Small intestine (tissue), 7 donors: Measurements from ENCODE around the gene SP100. TPM values are rescaled to one million over a fixed set of nuclear protein-coding genes. Genes with fewer than 3 reads are reported as not detected.

Experiments
- DNase-seq, 2 donors: peaks; one replicate each; pipeline versions ENCODE4 v3.0.0 to v3.0.0-alpha.2; 2013
- FAIRE-seq: peaks from 2 replicates; lab custom pipeline; 2012; peaks lifted over from hg19 to GRCh38; lab: Jason Lieb, UNC
- H3K27ac ChIP-seq, 3 donors: one replicate each; pipeline ENCODE4 v1.5.1; 2013; ENCODE audit warnings: low read length in 2 of 3, mild to moderate bottlenecking in 2 of 3, control low read depth in 1 of 3, inconsistent platforms in 1 of 3, low read depth in 1 of 3, moderate library complexity in 1 of 3
- H3K27me3 ChIP-seq, 3 donors: one replicate each; pipeline ENCODE4 v1.6.1; 2013; ENCODE audit warnings: low read length in 3 of 3, inconsistent platforms in 1 of 3; ENCODE audit not compliant: control insufficient read depth in 3 of 3, insufficient read depth in 3 of 3
- H3K36me3 ChIP-seq, 3 donors: one replicate each; pipeline ENCODE4 v1.6.1; 2013; ENCODE audit warnings: low read length in 3 of 3, inconsistent platforms in 1 of 3, low read depth in 1 of 3, mild to moderate bottlenecking in 1 of 3, moderate library complexity in 1 of 3; ENCODE audit not compliant: control insufficient read depth in 3 of 3, insufficient read depth in 2 of 3
- H3K4me1 ChIP-seq, 3 donors: one replicate each; pipeline ENCODE4 v1.6.1; 2013; ENCODE audit warnings: low read length in 2 of 3, inconsistent platforms in 1 of 3, low read depth in 1 of 3, mild to moderate bottlenecking in 1 of 3, moderate library complexity in 1 of 3; ENCODE audit not compliant: control insufficient read depth in 3 of 3, insufficient read depth in 2 of 3
- H3K4me3 ChIP-seq, 3 donors: one replicate each; pipeline ENCODE4 v1.5.1; 2013; ENCODE audit warnings: low read length in 3 of 3, control low read depth in 1 of 3, inconsistent platforms in 1 of 3, low read depth in 1 of 3, mild to moderate bottlenecking in 1 of 3, moderate library complexity in 1 of 3
- H3K9me3 ChIP-seq, 2 donors: one replicate each; pipeline ENCODE4 v1.6.1; 2013; ENCODE audit warnings: low read depth in 1 of 2, low read length in 1 of 2; ENCODE audit not compliant: control insufficient read depth in 2 of 2, insufficient read depth in 1 of 2
- WGBS, 3 donors: extraction: QIAGEN DNeasy Blood & Tissue Kit; methylation state at CpG; one replicate each; pipeline ENCODE4 v1.1.7; 2013; 5-methylcytosine and 5-hydroxymethylcytosine counted together
- polyA plus RNA-seq, 4 donors: library from polyadenylated mRNA; stranded (reverse) in 3 of 4; unstranded in 1 of 4; fragments of 200-250 nt in 3 of 4; fragments of 120-200 nt in 1 of 4; gene quantifications; one replicate each; pipeline versions ENCODE4 v1.2.1 to v1.2.3, GENCODE V29; 2013
- donor health status: healthy with polysubstance abuse.
- donor health status: control.
- donor health status: control.
- donor health status: Bipolar disorder and iron deficiency.
- donor health status: healthy.

Gene SP100
- polyA plus RNA-seq, 4 donors, result 38.7 to 55.4 (median 46.9) TPM

DNA sequence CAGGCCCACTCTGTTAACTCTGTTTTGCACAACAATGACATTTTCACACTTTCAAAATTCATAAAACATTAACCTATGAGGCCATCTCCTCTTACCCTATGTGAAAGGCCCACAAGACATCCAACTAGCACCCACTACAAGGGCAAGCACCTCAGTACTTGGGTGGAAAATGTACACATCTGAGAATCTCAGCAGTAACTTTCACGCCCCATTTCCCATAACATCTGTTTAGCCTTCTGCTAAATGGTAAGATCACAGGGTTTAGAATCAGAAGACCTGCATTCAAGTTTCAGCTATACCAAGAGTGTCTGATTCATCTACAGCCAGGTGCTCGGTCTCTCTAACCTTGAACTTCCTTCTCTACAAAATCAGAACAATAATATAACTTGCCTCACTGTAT is 89.2 kb downstream of the SP100 start:
- no peak overlapping the region for H3K27ac ChIP-seq
- no peaks in the 10 kb centered on the region for H3K27me3 ChIP-seq
- FAIRE-seq (no peak), DNase-seq (no peak)
- H3K9me3 ChIP-seq, result no peaks in the 10 kb centered on the region
- H3K36me3 ChIP-seq, result peaks cover 2 to 8% (median 7%) of the 10 kb centered on the region in 3 donors
- whole genome bisulfite sequencing, 3 donors, result 85 to 94% (median 93%) methylated on average over 2 of the region's 2 CpGs
- no peaks in the 10 kb centered on the region for H3K4me1 ChIP-seq
- no peak overlapping the region for H3K4me3 ChIP-seq

GRCh38 chr2:230512955-230513748 is 97.2 kb downstream of the SP100 start:
- Histone ChIP-seq H3K36me3 (peaks cover 0 to 4% (median 2%) of the 10 kb centered on the region in 3 donors), H3K27ac (peak overlapping the region in 1 of 3 donors; percentile 16), H3K27me3 (no peaks in the 10 kb centered on the region), H3K4me1 (peaks cover 0 to 6% (median 4%) of the 10 kb centered on the region in 3 donors), H3K9me3 (no peaks in the 10 kb centered on the region), H3K4me3 (no peak overlapping the region)
- FAIRE-seq (no peak), DNase-seq (peak; percentile 29 to 59)
- WGBS, 3 donors, result 31 to 63% (median 46%) methylated on average over 4 of the region's 4 CpGs

DNA sequence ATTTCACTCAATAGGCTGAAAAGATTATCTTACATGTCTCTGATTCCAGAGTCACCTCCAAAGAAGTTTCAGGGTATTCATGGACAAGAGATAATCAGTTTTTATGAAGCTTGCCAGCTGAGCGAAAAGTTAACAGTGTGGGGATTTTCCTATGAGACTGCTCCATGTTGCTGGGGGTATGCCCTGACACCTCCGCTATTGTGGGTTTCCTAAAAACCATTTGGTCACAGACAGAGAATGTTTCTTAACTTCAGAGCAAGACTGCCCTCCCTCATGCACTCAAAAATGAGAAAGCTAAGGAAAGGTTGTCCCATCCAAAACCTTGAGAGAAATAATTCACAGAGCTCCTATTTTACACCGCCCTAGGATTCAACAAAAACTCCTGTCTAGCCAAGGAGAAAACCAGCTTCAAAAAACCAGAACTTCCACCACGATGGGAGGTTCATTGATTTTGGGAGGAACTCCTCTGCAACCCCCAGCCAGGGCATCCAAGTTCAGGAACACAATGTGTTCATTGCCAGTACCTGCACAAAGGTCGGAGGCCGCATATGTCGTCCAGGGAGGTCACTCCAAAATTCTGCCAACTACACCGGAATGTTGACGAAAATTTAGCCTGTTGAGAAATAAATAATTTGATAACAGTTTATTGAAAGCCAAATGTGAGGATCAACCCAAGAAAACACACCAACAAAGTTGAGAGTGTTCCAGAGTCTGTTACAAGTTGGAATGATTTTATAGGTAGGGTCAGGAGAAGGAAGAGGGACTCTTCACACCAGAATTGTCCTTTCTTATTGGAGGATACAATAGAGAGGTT is 104.3 kb downstream of the SP100 start:
- no peak for FAIRE-seq
- H3K27ac ChIP-seq, result no peak overlapping the region
- WGBS, 3 donors, result 87 to 93% (median 88%) methylated on average over 9 of the region's 9 CpGs

DNA sequence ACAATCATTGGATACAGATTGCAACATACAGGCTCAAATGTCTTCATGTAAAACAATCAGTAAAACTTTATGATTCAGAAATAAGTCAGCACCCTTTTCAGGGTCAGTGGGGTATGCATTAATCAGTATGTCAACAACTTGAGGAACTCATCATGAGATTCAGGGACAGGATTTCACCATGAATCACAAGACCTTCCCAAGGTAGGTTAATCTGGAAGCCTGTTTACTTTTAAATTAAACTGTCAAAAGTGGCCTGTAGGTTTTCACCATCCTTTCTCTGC is 104.8 kb downstream of the SP100 start:
- Histone ChIP-seq H3K27ac (no peak overlapping the region), H3K9me3 (peaks cover 0 to 28% of the 10 kb centered on the region in 2 donors), H3K27me3 (no peaks in the 10 kb centered on the region), H3K36me3 (no peaks in the 10 kb centered on the region), H3K4me3 (no peak overlapping the region), H3K4me1 (no peaks in the 10 kb centered on the region)
- no peak for FAIRE-seq
- no peak for DNase-seq

More for the DNA sequence above, 104.3 kb downstream of the SP100 start:
- Histone ChIP-seq H3K4me1 (no peaks in the 10 kb centered on the region), H3K9me3 (peaks cover 0 to 23% of the 10 kb centered on the region in 2 donors), H3K36me3 (no peaks in the 10 kb centered on the region), H3K4me3 (no peak overlapping the region), H3K27me3 (no peaks in the 10 kb centered on the region)
- no peak for DNase-seq

DNA sequence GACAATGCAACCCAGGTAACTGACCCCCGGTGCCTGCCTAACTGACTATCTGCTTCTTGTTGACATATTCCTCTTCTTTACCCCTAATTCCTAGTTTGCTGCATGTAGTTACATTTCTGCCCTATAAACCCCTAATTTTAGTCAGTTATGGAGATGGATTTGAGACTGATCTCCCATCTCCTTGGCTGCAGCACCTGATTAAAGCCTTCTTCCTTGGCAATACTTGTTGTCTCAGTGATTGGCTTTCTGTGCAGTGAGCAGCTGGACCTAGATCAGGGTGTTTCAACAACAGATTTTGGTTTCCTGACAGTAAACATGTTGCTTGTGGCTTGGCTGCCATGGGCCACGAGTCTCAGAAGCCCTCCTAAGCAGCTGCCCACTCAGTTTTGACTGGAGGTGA is 105.4 kb downstream of the SP100 start:
- WGBS, 3 donors, result 84 to 90% (median 89%) methylated on average over 2 of the region's 2 CpGs
- H3K27ac ChIP-seq, result no peak overlapping the region
- FAIRE-seq (no peak), DNase-seq (no peak)
- H3K36me3 ChIP-seq, result no peaks in the 10 kb centered on the region
- no peaks in the 10 kb centered on the region for H3K4me1 ChIP-seq
- peaks cover 0 to 34% of the 10 kb centered on the region in 2 donors for H3K9me3 ChIP-seq
- H3K4me3 ChIP-seq, result no peak overlapping the region
- H3K27me3 ChIP-seq, result no peaks in the 10 kb centered on the region

DNA sequence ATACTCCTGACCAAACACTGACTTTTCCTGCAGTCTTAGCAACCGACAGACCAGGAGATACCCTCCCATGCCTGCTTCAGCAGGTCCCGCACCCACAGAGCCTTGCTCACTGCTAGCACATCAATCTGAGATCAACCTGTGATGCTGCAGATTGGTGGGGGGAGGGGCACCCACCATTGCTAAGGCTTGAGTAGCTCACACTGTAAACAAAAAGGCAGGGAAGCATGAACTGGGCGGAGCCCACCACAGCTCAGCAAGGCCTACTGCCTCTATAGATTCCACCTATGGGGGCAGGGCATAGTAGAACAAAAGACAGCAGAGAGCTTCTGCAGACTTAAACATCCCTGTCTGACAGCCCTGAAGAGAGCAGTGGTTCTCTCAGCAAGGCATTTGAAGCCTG is 109.7 kb downstream of the SP100 start:
- H3K4me3 ChIP-seq, result no peak overlapping the region
- FAIRE-seq, result no peak
- no peak overlapping the region for H3K27ac ChIP-seq
- no peaks in the 10 kb centered on the region for H3K36me3 ChIP-seq
- DNase-seq, result no peak
- peaks cover 0 to 39% of the 10 kb centered on the region in 2 donors for H3K9me3 ChIP-seq
- 93 to 100% (median 98%) methylated on average over 3 of the region's 3 CpGs for WGBS, 3 donors
- H3K4me1 ChIP-seq, result no peaks in the 10 kb centered on the region
- no peaks in the 10 kb centered on the region for H3K27me3 ChIP-seq

- Histone ChIP-seq H3K27ac (no peak overlapping the region), H3K4me3 (no peak overlapping the region), H3K36me3 (peaks cover 0 to 3% (median 0%) of the 10 kb centered on the region in 3 donors), H3K27me3 (no peaks in the 10 kb centered on the region), H3K9me3 (no peaks in the 10 kb centered on the region), H3K4me1 (no peaks in the 10 kb centered on the region)
- DNase-seq (no peak), FAIRE-seq (no peak)
- WGBS, 3 donors, result 73 to 83% (median 75%) methylated on average over 4 of the region's 4 CpGs
Measured at GRCh38 chr2:230537531-230537976, 121.6 kb downstream of the SP100 start.

GRCh38 chr2:230540332-230540731 is 124.3 kb downstream of the SP100 start:
- Histone ChIP-seq H3K4me1 (no peaks in the 10 kb centered on the region), H3K27me3 (no peaks in the 10 kb centered on the region), H3K36me3 (peaks cover 0 to 6% (median 0%) of the 10 kb centered on the region in 3 donors), H3K4me3 (no peak overlapping the region), H3K9me3 (no peaks in the 10 kb centered on the region), H3K27ac (no peak overlapping the region)
- WGBS, 3 donors, result 85 to 87% (median 86%) methylated on average over 1 of the region's 1 CpG
- DNase-seq (no peak), FAIRE-seq (no peak)
